GM19372 (cell line): ENCODE measurements around the gene UQCC2.

Experiments used
- ATAC-seq: cut with Tn5 transposase; IDR thresholded peaks from one replicate; pipeline ENCODE4 v1.9.1; 2021; ENCODE audit warnings: mild to moderate bottlenecking, low read depth, moderate library complexity; ENCODE audit not compliant: unreplicated experiment

UQCC2 gene

GRCh38 chr6:33727126-33727525, 15.6 kb upstream of the UQCC2 start:
- ATAC-seq, result no peak

- no peak for ATAC-seq
Measured at GRCh38 chr6:33726696-33727095, 15.2 kb upstream of the UQCC2 start.

- ATAC-seq, result no peak
Measured at GRCh38 chr6:33725891-33726673, 14.6 kb upstream of the UQCC2 start.

- ATAC-seq, result no peak
Measured at GRCh38 chr6:33725222-33725621, 13.7 kb upstream of the UQCC2 start.

- ATAC-seq, result no peak
Measured at GRCh38 chr6:33724102-33725023, 12.9 kb upstream of the UQCC2 start.

- no peak for ATAC-seq
Measured at GRCh38 chr6:33723371-33724085, 12.0 kb upstream of the UQCC2 start.

GRCh38 chr6:33722103-33722623, 10.7 kb upstream of the UQCC2 start:
- no peak for ATAC-seq

- ATAC-seq, result no peak
Measured at GRCh38 chr6:33721508-33721907, 10.0 kb upstream of the UQCC2 start.

- no peak for ATAC-seq
Measured at GRCh38 chr6:33720998-33721397, 9.5 kb upstream of the UQCC2 start.

- ATAC-seq, result no peak
Measured at GRCh38 chr6:33719326-33719987, 8.0 kb upstream of the UQCC2 start.

- no peak for ATAC-seq
Measured at GRCh38 chr6:33718713-33719112, 7.2 kb upstream of the UQCC2 start.

- ATAC-seq, result no peak
Measured at GRCh38 chr6:33717934-33718455, 6.5 kb upstream of the UQCC2 start.

GRCh38 chr6:33716890-33717632, 5.6 kb upstream of the UQCC2 start:
- no peak for ATAC-seq

GRCh38 chr6:33716379-33716778, 4.9 kb upstream of the UQCC2 start:
- ATAC-seq, result no peak

GRCh38 chr6:33714385-33715040, 3.0 kb upstream of the UQCC2 start:
- no peak for ATAC-seq

- ATAC-seq, result no peak
Measured at GRCh38 chr6:33713786-33714185, 2.3 kb upstream of the UQCC2 start.

GRCh38 chr6:33712914-33713313, 1.4 kb upstream of the UQCC2 start:
- no peak for ATAC-seq

- no peak for ATAC-seq
Measured at GRCh38 chr6:33710296-33711121, 991 bp downstream of the UQCC2 start.
